ENCODE measurements around the gene STARD13.

Gene STARD13

DNA sequence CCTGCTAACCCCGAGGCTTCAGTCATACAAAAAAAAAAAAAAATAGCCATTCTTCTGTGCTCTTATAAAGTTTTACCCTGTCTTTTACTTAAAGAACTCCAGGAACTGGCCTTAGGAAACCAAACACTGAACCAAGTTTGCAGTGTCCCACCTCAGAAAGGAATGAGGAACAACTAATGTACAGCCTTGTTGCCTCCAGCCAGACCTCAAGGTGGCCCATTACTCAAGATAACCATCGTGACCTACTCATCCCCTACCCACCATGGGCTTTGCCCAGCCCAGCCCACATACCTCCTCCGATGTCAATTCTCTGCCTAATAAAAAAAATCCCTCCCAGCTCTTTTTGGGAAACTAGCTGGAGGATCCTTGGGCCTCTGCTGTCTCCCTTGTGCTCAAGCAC lies 133.2 kb downstream of the STARD13 start:
- FAIRE-seq (no peak), DNase-seq (ENCODE audit: low spot score) (no peak)

DNA sequence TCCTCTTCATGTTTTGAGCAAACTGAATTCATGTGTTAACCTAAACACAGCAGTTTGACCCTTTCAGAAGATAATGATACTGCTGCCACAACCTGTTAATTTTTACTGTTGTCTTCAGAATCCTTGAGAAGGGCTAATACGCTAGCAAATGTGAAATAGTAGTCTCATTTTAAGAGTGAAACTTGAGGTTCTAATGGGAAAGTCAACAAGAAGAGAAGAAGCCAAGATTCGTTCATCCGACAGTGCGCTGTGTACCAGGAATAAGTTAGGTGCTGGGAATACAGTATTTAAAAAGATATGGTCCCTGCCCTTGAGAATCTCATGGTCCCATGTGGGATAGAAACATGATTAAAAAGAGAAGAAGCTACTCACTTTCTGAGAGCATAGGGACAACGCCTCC lies 134.9 kb downstream of the STARD13 start:
- FAIRE-seq (no peak), DNase-seq (ENCODE audit: low spot score) (no peak)

GRCh38 chr13:33150126-33150525 lies 135.4 kb downstream of the STARD13 start:
- no peak for FAIRE-seq
- no peak for DNase-seq (ENCODE audit: low spot score)

GRCh38 chr13:33147832-33148231 lies 137.7 kb downstream of the STARD13 start:
- no peak for FAIRE-seq

GRCh38 chr13:33146843-33147611 lies 138.5 kb downstream of the STARD13 start:
- FAIRE-seq (no peak), DNase-seq (ENCODE audit: low spot score) (no peak)

More at GRCh38 chr13:33147832-33148231, 137.7 kb downstream of the STARD13 start:
- DNase-seq (ENCODE audit: low spot score) = no peak

- DNase-seq (ENCODE audit: low spot score) (no peak), FAIRE-seq (no peak)
Observed at GRCh38 chr13:33145667-33146066, 139.9 kb downstream of the STARD13 start.

DNA sequence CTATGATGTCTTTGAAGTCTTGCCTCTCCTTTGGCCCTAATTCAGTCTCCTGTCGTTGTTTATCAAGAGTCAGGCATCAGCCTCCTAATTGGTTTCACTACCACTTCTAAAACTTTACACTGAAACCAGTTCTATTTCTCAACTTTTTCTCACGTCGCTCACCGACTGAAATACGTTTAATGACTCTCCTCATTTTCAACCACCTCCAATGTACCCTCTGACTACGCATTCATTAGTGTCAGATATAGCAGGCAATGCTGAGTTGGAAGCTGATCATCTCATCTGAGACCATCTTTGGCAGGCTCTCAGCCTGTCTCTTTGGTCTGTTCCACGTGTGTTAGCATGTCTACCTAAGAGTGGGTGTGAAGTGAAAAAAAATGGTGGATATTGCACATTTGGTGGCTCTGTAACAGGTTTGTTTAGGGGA lies 141.2 kb downstream of the STARD13 start:
- FAIRE-seq (no peak), DNase-seq (ENCODE audit: low spot score) (no peak)

GRCh38 chr13:33139780-33140535 lies 145.6 kb downstream of the STARD13 start:
- FAIRE-seq = no peak
- no peak for DNase-seq (ENCODE audit: low spot score)

DNA sequence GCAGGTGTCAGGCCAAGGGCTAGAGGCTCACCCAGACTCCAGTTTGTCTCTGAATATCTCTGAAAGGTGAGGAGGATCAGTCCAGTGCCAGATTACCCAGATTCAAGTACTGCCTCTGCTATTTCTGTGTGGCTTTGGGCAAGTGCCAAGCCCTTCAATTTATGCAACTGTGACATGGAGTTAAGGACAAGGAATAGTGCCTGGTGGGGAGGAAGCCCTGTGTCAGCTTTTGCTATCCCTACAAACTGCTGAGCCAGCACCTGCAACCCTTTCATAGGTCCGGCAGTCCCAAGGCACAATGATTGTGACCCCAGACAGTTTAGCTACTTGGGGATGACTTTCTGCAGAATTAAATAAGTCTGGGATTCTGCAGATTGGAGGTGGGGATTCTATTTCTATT lies 146.4 kb downstream of the STARD13 start:
- DNase-seq (ENCODE audit: low spot score) = no peak
- no peak for FAIRE-seq

- FAIRE-seq (no peak), DNase-seq (ENCODE audit: low spot score) (no peak)
Observed at GRCh38 chr13:33138441-33138840, 147.1 kb downstream of the STARD13 start.

DNA sequence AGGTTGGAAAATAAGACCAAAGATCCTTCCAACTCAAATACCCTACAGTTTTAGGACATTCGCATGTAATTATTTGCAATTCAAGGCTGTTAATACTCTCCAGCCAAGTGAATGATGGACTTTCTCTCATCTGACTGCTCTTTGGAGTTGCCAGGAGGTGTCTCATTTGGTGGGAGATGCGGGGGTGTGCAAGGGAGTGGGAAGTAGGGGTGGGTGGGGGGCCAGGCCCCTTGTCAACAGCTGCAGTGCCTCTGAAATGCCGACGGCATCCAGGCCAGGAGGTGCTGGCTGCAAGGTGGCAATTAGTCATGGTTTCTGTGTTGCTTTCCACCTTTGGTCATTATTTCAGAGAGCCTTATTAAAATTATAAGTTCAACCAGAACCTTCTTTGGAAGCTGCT lies 147.8 kb downstream of the STARD13 start:
- no peak for DNase-seq (ENCODE audit: low spot score)
- no peak for FAIRE-seq

DNA sequence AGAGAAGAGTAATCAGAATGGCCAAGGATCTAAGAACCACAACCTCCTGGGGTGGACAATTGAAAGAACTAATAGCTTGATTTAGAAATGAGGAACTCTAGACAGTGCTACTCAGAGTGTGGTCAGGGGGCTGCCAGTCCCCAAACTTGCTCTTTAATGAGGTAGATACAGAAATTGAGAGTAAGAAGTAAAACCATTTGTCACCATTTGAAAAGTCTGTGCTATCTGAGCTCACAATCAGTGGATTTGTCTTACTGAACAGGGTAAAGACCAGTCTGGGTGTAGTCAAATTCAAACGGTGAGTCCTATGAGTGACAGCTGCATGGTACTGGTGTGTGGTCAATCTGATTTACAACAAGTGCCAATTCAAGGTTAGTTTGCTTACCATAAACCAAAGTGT lies 150.5 kb downstream of the STARD13 start:
- no peak for DNase-seq (ENCODE audit: low spot score)
- FAIRE-seq = no peak

DNA sequence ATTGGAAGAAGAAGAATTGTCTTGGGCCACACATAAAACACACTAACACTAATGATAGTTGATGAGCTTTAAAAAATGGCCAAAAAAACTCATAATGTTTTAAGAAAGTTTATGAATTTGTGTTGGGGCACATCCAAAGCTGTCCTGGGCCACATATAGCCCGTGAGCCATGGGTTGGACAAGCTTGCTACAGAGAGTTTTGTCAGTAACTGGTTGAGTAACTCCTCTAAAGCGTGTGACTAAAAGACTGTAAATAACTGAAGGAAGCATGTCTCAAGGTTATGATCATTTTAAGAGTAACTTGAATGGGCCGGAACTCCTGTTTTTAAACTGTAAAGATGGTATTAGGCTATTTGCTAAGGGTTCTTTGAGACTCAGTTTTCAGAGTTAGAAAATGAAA lies 151.3 kb downstream of the STARD13 start:
- no peak for FAIRE-seq
- no peak for DNase-seq (ENCODE audit: low spot score)

- no peak for FAIRE-seq
- no peak for DNase-seq (ENCODE audit: low spot score)
Observed at GRCh38 chr13:33132644-33133440, 152.7 kb downstream of the STARD13 start.

GRCh38 chr13:33129886-33130285 lies 155.7 kb downstream of the STARD13 start:
- no peak for FAIRE-seq
- DNase-seq (ENCODE audit: low spot score) = no peak

DNA sequence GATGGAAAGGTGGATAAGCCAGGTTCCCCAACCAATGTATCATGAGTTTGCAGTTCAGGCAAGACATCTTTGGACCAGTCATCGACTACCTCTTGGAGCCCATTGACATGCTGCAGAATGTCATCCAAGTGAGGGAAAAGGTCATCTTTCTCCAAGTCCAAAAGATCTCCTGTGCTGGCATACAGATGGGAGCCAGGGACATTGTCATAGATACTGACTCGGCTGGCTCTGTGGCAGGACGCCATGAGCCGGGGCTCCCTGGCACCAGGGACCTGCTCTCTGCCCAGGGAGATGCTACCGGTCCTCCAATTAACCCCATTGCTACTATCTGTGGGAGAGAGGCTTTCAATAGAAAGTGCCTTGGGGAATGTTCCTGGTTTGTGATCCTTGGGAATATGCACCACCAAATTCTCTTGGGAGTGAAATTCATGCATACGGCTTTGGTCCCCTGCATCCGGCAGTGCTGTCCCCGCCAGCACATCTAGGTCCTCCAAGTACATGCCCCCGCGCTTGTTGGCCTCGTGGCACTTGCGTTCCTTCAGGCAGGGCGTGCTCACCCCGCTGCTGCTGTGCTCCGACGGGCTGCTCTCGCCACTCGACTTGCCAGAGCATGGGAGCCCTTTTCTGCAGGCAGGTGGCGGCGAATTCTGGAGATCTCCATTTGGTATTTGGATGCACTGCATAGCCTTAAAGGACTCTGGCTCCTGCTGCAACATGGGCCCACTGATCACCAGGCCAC lies 156.3 kb downstream of the STARD13 start:
- no peak for DNase-seq (ENCODE audit: low spot score)
- FAIRE-seq = no peak

DNA sequence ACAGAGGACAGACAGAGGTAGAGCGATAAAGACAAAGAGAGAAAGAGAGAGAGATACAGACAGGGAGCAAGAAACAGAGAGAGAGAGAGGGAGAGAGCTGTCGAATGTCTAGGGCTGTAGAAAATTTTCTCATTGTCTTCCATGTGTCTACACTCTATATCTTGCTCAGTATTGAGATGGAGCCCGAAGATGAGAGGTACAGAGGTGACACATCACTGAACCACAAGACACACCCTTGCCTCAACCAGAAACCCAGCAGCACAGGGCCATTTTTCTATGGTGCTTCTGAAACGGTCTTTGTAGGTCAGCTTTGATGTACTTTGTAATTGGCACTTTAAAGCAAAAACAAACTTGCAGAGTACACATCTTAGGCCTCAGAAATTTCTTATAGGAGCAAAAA lies 157.4 kb downstream of the STARD13 start:
- FAIRE-seq (no peak), DNase-seq (ENCODE audit: low spot score) (no peak)

GRCh38 chr13:33127009-33127551 lies 158.5 kb downstream of the STARD13 start:
- no peak for FAIRE-seq
- DNase-seq (ENCODE audit: low spot score) = no peak

DNA sequence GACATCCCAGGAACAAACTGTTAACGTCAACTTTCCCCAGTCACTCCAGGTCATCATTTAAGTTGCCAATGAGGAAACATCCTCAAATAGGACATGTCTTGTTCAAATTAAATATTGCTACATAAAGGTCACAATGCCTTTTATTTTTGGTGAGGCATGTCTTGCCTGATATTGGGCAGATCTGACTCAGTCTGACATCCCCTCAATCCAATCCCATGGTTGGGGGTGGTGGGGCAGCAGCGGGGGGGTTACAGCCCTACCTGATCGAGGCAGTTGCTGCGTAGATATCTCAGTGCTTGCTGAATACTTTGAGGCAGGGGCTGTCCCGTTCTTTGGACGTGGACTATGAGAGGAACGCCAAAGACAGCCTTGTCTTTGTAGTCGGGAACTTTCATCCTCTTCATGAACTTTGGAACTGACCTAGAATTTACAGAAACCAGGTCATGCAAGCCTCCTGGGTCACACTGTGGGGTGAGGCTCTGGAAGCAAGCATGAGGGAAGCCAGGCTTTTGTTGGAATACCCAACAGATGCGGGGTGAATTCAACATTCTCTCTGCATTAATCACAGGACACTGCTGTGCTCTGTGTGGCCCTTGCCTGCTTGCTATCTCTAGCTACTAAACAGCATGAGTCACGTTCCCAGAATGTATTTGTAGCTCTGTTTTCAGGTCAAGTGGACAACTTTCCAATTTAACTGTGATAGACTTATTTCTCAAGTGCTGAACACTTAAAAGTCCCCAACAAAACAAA lies 159.6 kb downstream of the STARD13 start:
- peak; percentile 53 for FAIRE-seq
- peak; percentile 86 for DNase-seq (ENCODE audit: low spot score)

All from urothelium cell line (cell line).